Measurements from ENCODE around the gene OPRM1.

DNA sequence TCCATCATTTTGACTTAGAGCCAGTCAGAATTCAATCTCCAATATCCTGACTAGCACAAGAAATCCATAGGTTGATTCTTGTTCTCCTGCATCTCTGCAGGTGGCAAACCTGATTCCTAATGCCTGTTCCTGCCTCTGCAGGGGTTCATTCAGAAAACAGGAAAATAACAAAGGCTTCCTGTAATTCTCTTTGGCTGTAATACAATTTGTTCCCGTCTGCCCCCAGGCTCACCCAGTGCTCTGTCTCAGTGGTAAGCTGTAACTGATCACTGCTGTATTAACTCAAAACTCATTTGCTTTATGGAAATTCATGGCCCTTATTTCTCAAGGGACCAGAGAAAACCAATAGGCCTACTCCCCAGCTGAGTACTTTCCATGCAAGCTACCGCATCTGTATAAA, 88.6 kb downstream of the OPRM1 start:
- no peak for TF ChIP-seq POLR2A (IDR thresholded peaks at IDR 0.05)
- no peak for TF ChIP-seq POLR2AphosphoS5 (IDR thresholded peaks at IDR 0.05)
- TF ChIP-seq EP300 (IDR thresholded peaks at IDR 0.05) = no peak
